Left hindlimb (tissue), 1 donor: ENCODE data around the gene TGFA.

ENCODE experiments used
- DNase-seq: peaks from one replicate; pipeline ENCODE4 v3.0.0-alpha.2; 2018

TGFA gene

DNA sequence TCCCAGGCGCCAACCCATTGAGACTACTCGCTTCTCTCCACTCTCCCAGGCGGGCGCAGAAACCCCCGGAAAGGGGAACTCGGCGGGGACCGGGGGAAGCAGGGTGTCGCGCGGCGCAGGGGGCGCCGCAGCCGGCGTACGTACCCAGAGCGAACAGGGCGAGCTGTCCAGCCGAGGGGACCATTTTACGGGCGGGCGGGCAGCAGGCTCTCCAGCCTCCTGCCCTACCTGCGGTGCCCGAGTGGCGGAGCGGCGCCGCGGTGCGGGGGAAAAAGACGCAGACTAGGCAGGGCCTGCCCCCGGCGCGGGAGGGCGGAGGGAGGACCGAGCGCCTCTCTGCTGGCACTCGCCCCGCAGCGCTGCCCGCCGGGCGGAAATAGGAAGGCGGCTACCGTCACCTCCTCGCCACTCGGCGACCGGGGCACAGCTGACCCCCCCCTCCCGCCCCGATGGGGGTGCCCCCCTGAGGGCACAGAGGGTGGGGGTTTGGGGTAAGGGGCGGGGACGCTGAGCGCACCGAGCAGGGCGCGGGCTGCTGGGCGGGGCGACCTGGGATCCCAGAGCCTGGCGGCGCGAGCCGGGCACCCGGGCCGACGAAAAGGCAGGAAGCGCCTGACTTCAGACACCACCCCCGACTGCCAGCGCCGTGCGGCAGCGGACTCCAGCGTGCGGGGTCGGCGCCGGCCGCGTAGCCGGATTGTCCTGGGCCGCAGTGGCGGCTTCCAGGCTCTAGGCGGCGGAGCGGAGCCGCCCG is at the start of gene TGFA:
Gene TGFA (minus strand): TSS at position 243 of the 754 bp plus-strand sequence. CDS start 59 bp downstream, at position 184.
- DNase-seq = peak; percentile 73

DNA sequence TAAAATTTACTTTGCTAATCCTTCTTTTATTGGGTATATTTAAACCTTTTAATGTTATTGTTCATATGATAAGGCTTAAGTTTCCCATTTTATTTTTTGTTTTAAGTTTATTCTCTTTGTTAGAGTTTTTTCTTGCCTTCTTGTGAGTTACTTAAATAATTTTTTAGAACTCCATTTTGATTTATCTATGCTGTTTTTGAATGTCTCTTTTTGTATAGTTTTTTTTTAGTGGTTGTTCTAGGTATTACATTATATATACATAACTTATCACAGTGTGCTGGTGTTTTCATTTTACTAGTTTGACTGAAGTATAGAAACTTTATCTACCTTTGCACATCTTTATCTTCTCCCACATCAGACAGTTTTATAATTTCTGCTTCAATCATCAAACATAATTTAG is 49.4 kb upstream of the TGFA start:
- no peak for DNase-seq

GRCh38 chr2:70598197-70598596 is 44.6 kb upstream of the TGFA start:
- DNase-seq = no peak

GRCh38 chr2:70596739-70597138 is 43.1 kb upstream of the TGFA start:
- DNase-seq = peak; percentile 75

- no peak for DNase-seq
Observed at GRCh38 chr2:70596293-70596692, 42.7 kb upstream of the TGFA start.

DNA sequence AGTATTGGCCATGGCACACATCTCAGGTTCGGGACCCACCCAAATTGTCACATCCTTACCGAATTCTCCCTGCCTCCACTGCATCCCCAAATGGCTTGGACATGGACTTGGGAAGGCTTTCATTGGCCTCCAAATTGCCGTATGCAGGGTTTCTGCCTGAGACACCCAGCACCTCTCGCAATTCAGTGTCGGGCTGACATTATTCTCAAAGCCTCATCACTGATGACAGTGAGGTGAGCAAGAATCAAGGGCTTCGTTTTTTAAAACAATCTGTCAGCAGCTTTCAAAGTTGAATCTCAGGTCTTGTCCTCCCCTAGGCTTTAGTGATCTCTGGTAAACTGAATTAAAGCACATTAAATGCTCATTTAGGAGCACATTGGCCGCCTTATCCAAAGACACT is 29.5 kb upstream of the TGFA start:
- DNase-seq = no peak

DNA sequence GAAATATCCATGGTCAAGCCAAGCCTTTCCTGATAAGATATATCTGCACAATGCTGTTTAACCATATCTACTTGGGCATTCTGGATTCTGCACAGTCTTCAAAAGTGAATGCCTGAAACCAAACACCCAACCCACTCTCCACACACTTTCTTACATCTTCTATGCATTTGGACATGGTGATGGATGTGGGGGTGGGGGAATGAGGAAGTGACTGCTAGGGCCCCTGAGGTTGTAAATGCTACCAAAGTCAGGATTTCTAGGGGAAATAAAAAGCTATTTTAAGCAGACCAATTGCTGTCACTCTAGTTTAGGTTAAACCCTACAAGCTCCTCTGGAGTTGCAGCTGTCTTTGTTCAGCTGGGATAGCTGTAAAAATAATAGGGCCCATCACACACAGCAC is 26.7 kb upstream of the TGFA start:
- no peak for DNase-seq

DNA sequence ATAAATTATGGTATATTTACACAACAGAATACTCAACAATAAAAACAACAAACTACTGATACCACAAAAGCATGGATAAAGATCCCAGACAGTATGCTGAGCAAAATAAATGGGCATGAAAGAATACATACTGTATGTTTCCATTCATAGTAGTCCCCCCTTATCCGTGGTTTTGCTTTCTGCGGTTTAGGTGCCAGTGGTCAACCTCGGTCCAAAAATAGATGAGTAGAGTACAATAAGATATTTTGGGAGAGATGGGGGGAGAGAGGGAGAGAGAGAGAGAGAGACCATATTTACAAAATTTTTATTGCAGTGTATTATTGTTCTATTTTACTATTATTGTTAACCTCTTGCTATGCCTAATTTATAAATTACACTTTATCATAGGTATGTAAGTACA is 21.0 kb upstream of the TGFA start:
- DNase-seq = no peak

- no peak for DNase-seq
Observed at GRCh38 chr2:70574109-70574508, 20.5 kb upstream of the TGFA start.

GRCh38 chr2:70570041-70570661 is 16.5 kb upstream of the TGFA start:
- DNase-seq = no peak

- DNase-seq = no peak
Observed at GRCh38 chr2:70569559-70569958, 15.9 kb upstream of the TGFA start.

DNA sequence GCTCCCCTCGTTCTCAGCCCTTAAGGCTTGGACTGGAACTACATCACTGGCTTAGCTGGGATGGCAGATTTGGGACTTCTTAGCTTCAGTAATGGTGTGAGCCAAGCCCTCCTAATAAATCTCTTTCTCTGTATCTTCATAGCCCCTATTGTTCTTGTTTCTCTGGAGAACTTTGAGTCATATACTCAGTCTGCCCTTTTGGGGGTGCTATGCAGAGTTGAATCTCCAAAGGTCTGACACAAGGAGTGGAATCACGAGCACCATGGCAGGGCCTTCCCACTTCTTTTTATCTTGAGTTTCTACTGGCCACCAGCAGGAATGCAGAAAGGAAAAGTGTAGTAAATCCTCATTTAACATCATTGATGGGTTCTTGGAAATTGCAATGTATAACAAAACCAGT is 13.3 kb upstream of the TGFA start:
- no peak for DNase-seq

DNA sequence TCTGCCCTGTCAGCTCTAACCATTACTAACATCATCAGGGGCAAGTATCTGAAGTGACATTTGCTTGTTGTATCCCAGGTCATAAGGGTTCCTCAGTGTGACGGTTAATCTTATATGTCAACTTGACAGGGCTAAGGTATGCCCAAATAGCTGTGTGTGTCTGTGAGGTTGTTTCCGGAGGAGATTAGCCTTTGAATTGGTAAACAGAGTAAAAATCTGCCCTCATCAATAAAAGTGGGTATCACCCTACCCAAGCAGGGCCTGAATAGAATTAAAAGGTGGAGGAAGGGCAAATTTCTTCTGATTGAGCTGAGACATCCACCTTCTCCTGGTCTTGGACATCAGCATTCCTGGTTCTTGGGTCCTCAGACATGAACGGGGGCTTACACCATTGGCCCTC is 12.8 kb upstream of the TGFA start:
- no peak for DNase-seq

- no peak for DNase-seq
Observed at GRCh38 chr2:70565039-70565731, 11.6 kb upstream of the TGFA start.

DNA sequence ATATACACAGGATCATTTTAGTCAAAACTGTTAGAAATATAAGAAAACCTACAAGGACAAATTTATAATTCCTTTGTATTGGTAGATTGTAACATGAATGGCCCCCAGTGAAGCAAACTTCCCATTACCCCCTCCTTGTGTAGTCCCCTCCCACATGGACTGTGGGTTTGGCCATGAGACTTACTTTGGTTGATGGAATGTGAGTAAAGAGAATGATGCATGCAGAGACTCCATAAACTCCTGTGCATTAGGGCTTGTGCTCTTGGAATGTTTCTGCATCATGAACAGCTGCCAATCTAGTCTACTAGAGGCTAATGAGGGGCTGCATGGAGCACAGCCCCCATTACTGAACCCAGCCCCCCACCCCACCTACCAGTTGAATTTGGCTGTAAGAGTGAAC is 8.3 kb upstream of the TGFA start:
- DNase-seq = no peak

GRCh38 chr2:70560442-70560841 is 6.8 kb upstream of the TGFA start:
- DNase-seq = no peak

DNA sequence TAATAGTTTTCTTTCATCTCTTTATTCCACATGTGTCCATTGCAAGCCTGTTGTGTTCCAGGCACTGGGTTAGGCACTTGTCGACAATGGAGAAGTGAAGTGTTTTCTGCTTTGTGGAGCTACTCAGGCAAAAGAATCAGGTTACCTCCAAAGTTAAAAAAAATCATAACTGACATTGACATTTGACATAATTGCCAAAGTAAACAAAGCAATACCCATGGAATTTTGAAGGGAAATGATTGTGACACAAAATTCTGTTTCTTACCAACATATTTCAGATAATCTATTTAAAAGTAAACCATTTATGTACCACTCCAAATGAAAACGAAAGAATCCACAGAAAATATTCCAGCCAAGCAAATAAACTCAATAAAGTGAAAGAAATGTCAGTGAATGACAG is 6.4 kb upstream of the TGFA start:
- DNase-seq = no peak

DNA sequence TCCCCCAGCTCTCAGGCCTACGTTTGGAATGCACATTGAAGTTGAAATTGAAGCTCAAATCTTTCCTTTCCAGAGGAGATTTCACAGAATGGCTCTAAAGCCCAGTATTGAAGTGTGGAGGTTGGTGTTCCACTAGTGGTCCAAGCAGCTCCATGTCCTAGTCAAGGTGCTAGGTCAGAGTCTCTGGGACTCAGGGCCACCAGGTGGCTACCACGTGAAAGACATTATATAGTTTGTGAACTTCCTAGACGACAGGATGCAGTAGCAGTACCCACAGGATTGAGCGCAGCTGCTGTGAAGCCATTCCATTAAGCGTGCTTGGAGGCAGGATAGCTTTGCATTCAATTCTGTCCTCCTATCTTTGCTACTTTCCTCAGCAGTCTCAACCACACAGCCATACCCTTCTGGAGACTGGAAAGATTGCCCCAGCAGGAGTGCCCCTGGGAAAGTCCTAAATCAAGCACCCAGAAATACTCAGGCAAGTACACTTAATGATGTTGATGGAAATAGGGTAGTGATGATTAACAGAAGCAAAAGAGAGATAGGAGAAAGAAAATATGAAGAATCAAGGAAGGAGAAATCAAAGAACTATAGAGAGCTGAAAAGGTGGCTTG is 4.7 kb upstream of the TGFA start:
- DNase-seq = no peak

DNA sequence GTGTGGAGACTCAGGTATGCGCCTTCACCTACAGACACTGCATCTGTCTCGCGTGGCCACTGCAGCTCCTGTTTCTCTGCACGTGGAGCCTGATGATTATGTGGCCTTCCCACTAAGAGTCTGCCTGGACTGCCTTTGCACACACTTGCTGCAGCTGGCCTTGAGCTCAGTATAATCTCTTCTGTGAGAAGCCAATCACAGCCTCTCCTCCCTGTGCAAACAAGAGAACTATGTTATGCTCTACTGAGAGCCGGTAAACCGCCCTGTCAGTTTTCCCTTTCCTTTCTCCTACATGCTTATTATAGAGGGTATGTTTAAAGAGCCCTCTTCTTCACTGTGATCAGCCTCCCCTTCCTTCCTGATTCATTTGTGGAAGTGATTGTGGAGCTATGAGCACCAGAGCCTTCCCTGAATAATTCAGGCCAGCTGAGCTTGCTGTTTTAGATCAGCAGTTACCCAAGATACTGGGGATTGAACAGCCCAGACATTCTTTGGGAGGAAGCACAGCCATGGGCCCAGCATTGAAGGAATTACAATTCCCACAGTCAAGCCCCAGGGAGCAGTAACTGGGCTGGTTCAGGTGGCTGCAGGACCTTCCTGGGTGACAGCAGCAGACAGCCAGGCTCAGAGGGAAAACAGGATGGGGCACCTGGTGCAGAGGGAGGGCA is 3.7 kb upstream of the TGFA start:
- DNase-seq = no peak

DNA sequence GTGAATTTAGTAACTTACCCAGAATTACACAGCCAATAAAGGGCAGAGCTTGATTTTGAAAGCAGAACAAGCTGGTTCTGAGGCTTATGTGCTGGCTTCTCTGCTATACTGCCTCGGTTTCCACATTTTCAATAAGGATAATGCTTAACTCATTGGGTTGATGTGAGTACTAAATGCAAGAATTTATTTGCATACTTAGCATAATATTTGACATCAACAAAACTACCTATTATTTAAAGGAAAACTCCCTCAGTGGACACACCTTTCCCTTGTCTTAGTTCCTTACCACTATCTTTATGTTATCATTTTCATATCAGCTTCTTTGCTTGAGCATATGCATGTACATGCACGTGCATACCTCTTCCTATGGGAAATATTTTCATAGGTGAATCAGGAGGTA is 3.0 kb upstream of the TGFA start:
- no peak for DNase-seq

GRCh38 chr2:70554338-70554892 is 789 bp upstream of the TGFA start:
- no peak for DNase-seq

GRCh38 chr2:70553334-70553583 is 367 bp downstream of the TGFA start:
- DNase-seq = no peak
